Measurements from ENCODE around the gene GASK1A.

GASK1A gene

GRCh38 chr3:42979044-42979972 is at the start of gene GASK1A:
Gene GASK1A (plus strand): TSS chr3:42979311. CDS start chr3:42979643, 332 bp downstream.
- Histone ChIP-seq H3K36me3 (ENCODE audit: control insufficient read depth, insufficient read depth, low read length) (no peaks in the 10 kb centered on the region), H3K27ac (no peak within 1 kb of the TSS), H3K4me3 (ENCODE audit: low read depth, low read length) (peak within 1 kb of the TSS; percentile 63), H3K9me3 (ENCODE audit: control insufficient read depth, low read length) (no peaks in the 10 kb centered on the region), H3K4me1 (no peaks in the 10 kb centered on the region), H3K4me2 (ENCODE audit: low read length) (peak within 1 kb of the TSS; percentile 95), H3K9ac (no peak within 1 kb of the TSS), H3K27me3 (ENCODE audit: control insufficient read depth, insufficient read depth, low read length) (no peaks in the 10 kb centered on the region), H3K79me2 (no peaks in the 10 kb centered on the region), H2AFZ (peak within 1 kb of the TSS; percentile 78)
- no peak for TF ChIP-seq CTCF (IDR thresholded peaks at IDR 0.05)

- Histone ChIP-seq H3K27ac (no peak overlapping the region), H3K27me3 (ENCODE audit: control insufficient read depth, insufficient read depth, low read length) (no peaks in the 10 kb centered on the region), H3K79me2 (no peaks in the 10 kb centered on the region), H3K36me3 (ENCODE audit: control insufficient read depth, insufficient read depth, low read length) (no peaks in the 10 kb centered on the region), H3K4me1 (no peaks in the 10 kb centered on the region), H3K9me3 (ENCODE audit: control insufficient read depth, low read length) (no peaks in the 10 kb centered on the region), H3K9ac (no peak overlapping the region), H3K4me3 (ENCODE audit: low read depth, low read length) (no peak overlapping the region), H3K4me2 (ENCODE audit: low read length) (no peak overlapping the region), H2AFZ (no peak overlapping the region)
- TF ChIP-seq CTCF (IDR thresholded peaks at IDR 0.05) = no peak
These were observed 45.0 kb upstream of the GASK1A start for GRCh38 chr3:42934111-42934510.

GRCh38 chr3:42934910-42935309 is 44.2 kb upstream of the GASK1A start:
- H3K27me3 ChIP-seq (ENCODE audit: control insufficient read depth, insufficient read depth, low read length) = no peaks in the 10 kb centered on the region
- no peak overlapping the region for H2AFZ ChIP-seq
- no peak overlapping the region for H3K9ac ChIP-seq
- no peaks in the 10 kb centered on the region for H3K9me3 ChIP-seq (ENCODE audit: control insufficient read depth, low read length)
- H3K4me3 ChIP-seq (ENCODE audit: low read depth, low read length) = no peak overlapping the region
- no peaks in the 10 kb centered on the region for H3K36me3 ChIP-seq (ENCODE audit: control insufficient read depth, insufficient read depth, low read length)
- no peak overlapping the region for H3K27ac ChIP-seq
- no peaks in the 10 kb centered on the region for H3K79me2 ChIP-seq
- TF ChIP-seq CTCF (IDR thresholded peaks at IDR 0.05) = no peak
- no peaks in the 10 kb centered on the region for H3K4me1 ChIP-seq
- H3K4me2 ChIP-seq (ENCODE audit: low read length) = no peak overlapping the region

- Histone ChIP-seq H3K4me1 (no peaks in the 10 kb centered on the region), H2AFZ (no peak overlapping the region), H3K4me2 (ENCODE audit: low read length) (no peak overlapping the region), H3K9ac (no peak overlapping the region), H3K79me2 (no peaks in the 10 kb centered on the region), H3K36me3 (ENCODE audit: control insufficient read depth, insufficient read depth, low read length) (no peaks in the 10 kb centered on the region), H3K27me3 (ENCODE audit: control insufficient read depth, insufficient read depth, low read length) (no peaks in the 10 kb centered on the region), H3K27ac (no peak overlapping the region), H3K9me3 (ENCODE audit: control insufficient read depth, low read length) (no peaks in the 10 kb centered on the region), H3K4me3 (ENCODE audit: low read depth, low read length) (no peak overlapping the region)
- no peak for TF ChIP-seq CTCF (IDR thresholded peaks at IDR 0.05)
These were observed 43.6 kb upstream of the GASK1A start for GRCh38 chr3:42935472-42935871.

Measured in parathyroid adenoma (tissue), 2 donors.